Thyroid gland (tissue), 4 donors: ENCODE data around the gene BACH2. TPM values are rescaled to one million over a fixed set of nuclear protein-coding genes. Genes with fewer than 3 reads are reported as not detected.
"Not testable (repeated sequence)": the region's sequence is repeated elsewhere in the genome, so short reads cannot be mapped to it uniquely, and the experiment has no call there.

Experiments
- DNase-seq, 2 donors: peaks; one replicate each; pipeline ENCODE4 v3.0.0-alpha.2; 2019
- H3K27ac ChIP-seq, 3 donors: fragments of 200-600 bp; sonication (generic); 1 replicate in 2 of 3; 2 replicates in 1 of 3; pipeline ENCODE4 v1.5.1; 2016 to 2019; ENCODE audit warnings: mild to moderate bottlenecking in 1 of 3, moderate library complexity in 1 of 3
- H3K27me3 ChIP-seq: fragments of 200-600 bp; sonication (generic); one replicate; pipeline ENCODE4 v1.5.1; 2019
- H3K36me3 ChIP-seq, 2 donors: fragments of 200-600 bp; sonication (generic); one replicate each; pipeline ENCODE4 v1.5.1; 2016 to 2019
- H3K4me1 ChIP-seq, 2 donors: fragments of 200-600 bp; sonication (generic); one replicate each; pipeline ENCODE4 v1.5.1; 2017 to 2019
- H3K4me3 ChIP-seq, 3 donors: fragments of 200-600 bp; sonication (generic); replicated peaks in 1 of 3; 1 replicate in 2 of 3; 2 replicates in 1 of 3; pipeline ENCODE4 v1.5.1; 2016; ENCODE audit warnings: mild to moderate bottlenecking in 1 of 3
- H3K9me3 ChIP-seq: fragments of 200-600 bp; sonication (generic); one replicate; pipeline ENCODE4 v1.5.1; 2017
- CTCF ChIP-seq, 6 experiments: fragments of 200-600 bp in 3 of 6; fragments of 450-650 bp in 3 of 6; sonication (generic) in 3 of 6; IDR thresholded peaks; one replicate each; pipeline ENCODE4 v1.5.1; 2016 to 2019; ENCODE audit warnings: antibody characterized with exemption in 6 of 6, mild to moderate bottlenecking in 2 of 6, inconsistent platforms in 1 of 6, moderate library complexity in 1 of 6
- POLR2A ChIP-seq, 2 donors: fragments of 450-650 bp; IDR thresholded peaks; one replicate each; pipeline ENCODE4 v1.6.1; 2017; ENCODE audit warnings: antibody characterized with exemption in 2 of 2, mild to moderate bottlenecking in 2 of 2, moderate library complexity in 1 of 2
- WGBS, 2 donors: methylation state at CpG; one replicate each; pipeline ENCODE4 v1.1.5; 2017; 5-methylcytosine and 5-hydroxymethylcytosine counted together
- intact Hi-C: fragments of 100-400 bp; cut with DNase I; formaldehyde crosslinking; loops from one replicate; pipeline ENCODE4 v1.15.1; 2023
- total RNA-seq, 4 donors: library from RNA; depleted of rRNA; stranded (reverse); fragments of >200 nt; gene quantifications; one replicate each; pipeline ENCODE4 v1.2.3, GENCODE V29; 2016

Gene BACH2
- total RNA-seq, 4 donors from 2014 or later: 0.98 to 6.6 (median 3.9) TPM

- H3K36me3 ChIP-seq: no peaks in the 10 kb centered on the region
- no peak for DNase-seq
- no peaks in the 10 kb centered on the region for H3K27me3 ChIP-seq
- no peaks in the 10 kb centered on the region for H3K4me1 ChIP-seq
- no peaks in the 10 kb centered on the region for H3K9me3 ChIP-seq
- H3K27ac ChIP-seq: no peak overlapping the region
- TF ChIP-seq CTCF (IDR thresholded peaks at IDR 0.05) (no peak), POLR2A (IDR thresholded peaks at IDR 0.05) (no peak)
- H3K4me3 ChIP-seq: no peak overlapping the region
- intact Hi-C loops: no loop called here
These were observed 126.0 kb downstream of the BACH2 start for GRCh38 chr6:90170601-90171000.

GRCh38 chr6:90169374-90169773 lies 127.3 kb downstream of the BACH2 start:
- no peaks in the 10 kb centered on the region for H3K4me1 ChIP-seq
- H3K4me3 ChIP-seq: no peak overlapping the region
- no peak overlapping the region for H3K27ac ChIP-seq
- H3K9me3 ChIP-seq: no peaks in the 10 kb centered on the region
- no peaks in the 10 kb centered on the region for H3K36me3 ChIP-seq
- intact Hi-C loops: no loop called here
- no peaks in the 10 kb centered on the region for H3K27me3 ChIP-seq
- TF ChIP-seq CTCF (IDR thresholded peaks at IDR 0.05) (no peak), POLR2A (IDR thresholded peaks at IDR 0.05) (no peak)
- WGBS, 2 donors: 60 to 72% methylated on average over 4 of the region's 4 CpGs
- no peak for DNase-seq

- intact Hi-C loops: no loop called here
- WGBS, 2 donors: 75 to 76% methylated on average over 4 of the region's 4 CpGs
- no peaks in the 10 kb centered on the region for H3K4me1 ChIP-seq
- H3K4me3 ChIP-seq: no peak overlapping the region
- H3K36me3 ChIP-seq: no peaks in the 10 kb centered on the region
- no peak for TF ChIP-seq CTCF (IDR thresholded peaks at IDR 0.05)
- TF ChIP-seq POLR2A (IDR thresholded peaks at IDR 0.05): no peak
- no peak for DNase-seq
- no peak overlapping the region for H3K27ac ChIP-seq
- H3K27me3 ChIP-seq: no peaks in the 10 kb centered on the region
- H3K9me3 ChIP-seq: no peaks in the 10 kb centered on the region
These were observed 127.9 kb downstream of the BACH2 start for GRCh38 chr6:90168693-90169131.

GRCh38 chr6:90167514-90168379 lies 128.9 kb downstream of the BACH2 start:
- WGBS, 2 donors: 78 to 84% methylated on average over 4 of the region's 4 CpGs
- intact Hi-C loops: no loop called here
- TF ChIP-seq CTCF (IDR thresholded peaks at IDR 0.05): no peak
- no peak for TF ChIP-seq POLR2A (IDR thresholded peaks at IDR 0.05)
- Histone ChIP-seq H3K27me3 (no peaks in the 10 kb centered on the region), H3K36me3 (no peaks in the 10 kb centered on the region), H3K4me3 (no peak overlapping the region), H3K9me3 (no peaks in the 10 kb centered on the region), H3K4me1 (no peaks in the 10 kb centered on the region), H3K27ac (no peak overlapping the region)
- peak; percentile 7 to 18 for DNase-seq

- intact Hi-C loops, H3K27me3 ChIP-seq, H3K36me3 ChIP-seq, H3K9me3 ChIP-seq, H3K27ac ChIP-seq, H3K4me3 ChIP-seq, DNase-seq, H3K4me1 ChIP-seq: not testable (repeated sequence)
- 92 to 97% methylated on average over 7 of the region's 7 CpGs for WGBS, 2 donors
These were observed 130.3 kb downstream of the BACH2 start for GRCh38 chr6:90166155-90166924.
